Ramos (cell line): Measurements from ENCODE around the gene PTMS.

Experiments used
- in situ Hi-C: fragments of 300-500 bp; cut with MboI; formaldehyde crosslinking; loops from one replicate; pipeline ENCODE4 v1.14.3; 2022; ENCODE audit warnings: low sequenced_read_pairs; ENCODE audit not compliant: unreplicated experiment

The PTMS gene

DNA sequence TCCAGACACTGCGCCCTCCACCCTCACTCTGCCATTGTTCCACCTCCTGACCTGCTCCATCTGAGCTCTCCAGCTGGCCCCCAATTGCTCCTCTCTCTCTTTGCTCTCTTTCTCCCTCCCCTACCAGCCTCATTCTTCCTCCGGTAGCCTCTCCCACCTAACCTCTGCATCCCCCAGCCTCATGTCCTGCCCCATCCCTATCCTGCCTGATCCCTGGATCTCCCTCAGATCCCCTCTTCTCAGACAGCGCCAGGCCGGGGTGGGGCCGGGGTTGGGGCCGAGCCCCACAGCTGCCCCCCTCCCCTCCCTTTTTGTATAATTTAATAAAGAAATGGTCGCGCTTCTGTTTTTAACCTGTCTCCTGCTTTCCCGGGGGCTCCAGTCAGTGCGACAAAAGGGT, 4.4 kb downstream of the PTMS start:
- in situ Hi-C loops: no loop called here

DNA sequence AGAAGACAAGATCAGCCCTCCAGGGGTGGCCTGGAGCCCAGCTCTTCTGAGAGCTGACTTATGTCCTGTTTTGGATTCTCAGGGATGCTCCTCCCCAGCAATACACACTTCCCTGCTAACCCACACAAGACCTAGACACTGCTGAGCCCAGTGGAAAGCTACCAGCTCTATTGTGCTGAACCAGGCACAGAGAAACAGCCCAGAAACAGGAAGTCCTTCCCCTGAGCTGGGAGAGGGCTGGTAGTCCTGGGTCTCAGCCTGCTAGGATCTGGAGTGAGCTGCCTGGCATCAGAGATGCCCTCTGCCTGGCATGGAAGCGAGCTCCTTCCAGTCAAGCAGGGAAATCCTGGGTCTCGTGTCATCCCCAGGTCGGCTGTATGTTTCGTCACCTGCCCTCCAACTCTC, 4.9 kb downstream of the PTMS start:
- in situ Hi-C loops: no loop called here

DNA sequence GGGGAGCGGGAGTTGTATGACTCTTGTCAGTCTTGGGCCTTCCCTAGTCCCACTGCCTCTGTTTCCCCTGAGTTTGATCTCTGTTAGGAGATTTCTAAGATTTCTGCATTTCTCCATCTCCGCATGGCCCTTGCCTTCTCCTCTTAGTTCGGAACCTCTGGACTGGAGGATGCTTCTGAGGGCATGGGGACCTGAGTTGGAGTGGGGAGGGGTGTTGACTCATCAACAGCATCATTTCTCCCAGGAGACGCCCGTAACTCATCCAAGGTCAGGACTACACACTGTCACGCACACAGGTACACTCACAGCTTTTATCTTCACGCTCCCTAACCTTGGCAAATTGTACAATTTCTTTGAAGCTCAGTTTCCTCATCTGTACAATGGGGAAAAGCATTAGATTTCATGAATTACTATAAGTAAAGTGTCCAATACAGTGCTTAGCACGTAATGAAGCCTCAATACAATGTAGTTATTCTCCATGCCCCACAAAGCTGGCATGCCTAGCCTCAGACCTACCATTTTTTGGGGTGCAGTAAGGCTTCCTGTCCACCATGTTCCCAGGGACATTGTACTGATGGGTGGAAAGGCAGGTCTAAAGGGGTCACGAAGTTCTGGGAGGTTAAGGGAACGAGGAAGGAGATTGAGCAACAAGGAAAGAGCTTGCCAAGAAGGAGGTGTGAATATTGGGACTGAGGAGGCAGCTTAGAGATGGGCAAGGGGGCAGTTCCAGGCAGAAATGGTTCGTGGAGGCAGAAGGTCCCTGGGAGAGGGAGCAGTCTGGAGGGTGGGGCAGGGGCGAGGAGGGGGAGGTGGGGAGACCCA, 5.6 kb downstream of the PTMS start:
- in situ Hi-C loops: no loop called here

DNA sequence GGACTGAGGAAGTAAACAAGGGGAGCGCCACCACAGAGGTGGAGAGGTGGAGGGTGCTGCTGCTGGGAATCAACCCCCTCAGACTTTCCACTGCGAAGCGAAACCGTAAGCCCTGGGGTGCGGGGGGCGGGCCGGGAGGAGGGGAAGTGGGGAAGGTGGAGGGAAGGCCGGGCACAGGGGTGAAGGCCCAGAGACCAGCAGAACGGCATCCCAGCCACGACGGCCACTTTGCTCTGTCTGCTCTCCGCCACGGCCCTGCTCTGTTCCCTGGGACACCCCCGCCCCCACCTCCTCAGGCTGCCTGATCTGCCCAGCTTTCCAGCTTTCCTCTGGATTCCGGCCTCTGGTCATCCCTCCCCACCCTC, 6.2 kb downstream of the PTMS start, which contains the start of gene LAG3:
Gene LAG3, plus strand, starts transcription at position 190 of the 365 bp plus-strand sequence. CDS start 333 bp downstream, outside the sequence.
- in situ Hi-C loops: no loop called here

DNA sequence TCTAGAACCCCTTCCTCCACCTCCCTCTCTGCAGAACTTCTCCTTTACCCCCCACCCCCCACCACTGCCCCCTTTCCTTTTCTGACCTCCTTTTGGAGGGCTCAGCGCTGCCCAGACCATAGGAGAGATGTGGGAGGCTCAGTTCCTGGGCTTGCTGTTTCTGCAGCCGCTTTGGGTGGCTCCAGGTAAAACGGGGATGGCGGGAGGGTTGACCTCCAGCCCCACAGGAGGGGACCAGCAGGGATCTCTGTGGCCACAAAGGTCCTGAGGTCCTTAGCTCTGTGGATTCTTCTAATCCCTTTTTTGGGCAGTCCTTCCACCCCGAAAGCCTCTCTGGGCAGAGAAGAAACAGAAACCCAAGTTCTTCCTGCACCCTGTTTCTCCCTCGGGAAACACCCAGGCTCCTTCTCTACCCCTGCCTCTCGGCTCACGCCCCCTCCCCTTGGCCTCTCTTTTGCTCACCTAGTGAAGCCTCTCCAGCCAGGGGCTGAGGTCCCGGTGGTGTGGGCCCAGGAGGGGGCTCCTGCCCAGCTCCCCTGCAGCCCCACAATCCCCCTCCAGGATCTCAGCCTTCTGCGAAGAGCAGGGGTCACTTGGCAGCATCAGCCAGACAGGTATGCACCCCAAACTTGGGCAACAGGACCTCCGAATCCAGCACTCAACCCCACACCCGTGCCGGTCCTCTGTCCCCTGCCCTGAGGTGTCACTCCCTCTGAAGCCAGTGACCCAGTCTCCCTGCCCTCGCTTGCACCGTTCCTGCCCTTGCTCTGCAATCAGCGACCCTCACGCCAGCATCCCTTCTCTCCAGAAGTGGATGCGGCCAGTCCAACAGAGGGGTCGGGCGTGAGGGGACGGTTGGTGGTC, 6.8 kb downstream of the PTMS start:
- in situ Hi-C loops: no loop called here

DNA sequence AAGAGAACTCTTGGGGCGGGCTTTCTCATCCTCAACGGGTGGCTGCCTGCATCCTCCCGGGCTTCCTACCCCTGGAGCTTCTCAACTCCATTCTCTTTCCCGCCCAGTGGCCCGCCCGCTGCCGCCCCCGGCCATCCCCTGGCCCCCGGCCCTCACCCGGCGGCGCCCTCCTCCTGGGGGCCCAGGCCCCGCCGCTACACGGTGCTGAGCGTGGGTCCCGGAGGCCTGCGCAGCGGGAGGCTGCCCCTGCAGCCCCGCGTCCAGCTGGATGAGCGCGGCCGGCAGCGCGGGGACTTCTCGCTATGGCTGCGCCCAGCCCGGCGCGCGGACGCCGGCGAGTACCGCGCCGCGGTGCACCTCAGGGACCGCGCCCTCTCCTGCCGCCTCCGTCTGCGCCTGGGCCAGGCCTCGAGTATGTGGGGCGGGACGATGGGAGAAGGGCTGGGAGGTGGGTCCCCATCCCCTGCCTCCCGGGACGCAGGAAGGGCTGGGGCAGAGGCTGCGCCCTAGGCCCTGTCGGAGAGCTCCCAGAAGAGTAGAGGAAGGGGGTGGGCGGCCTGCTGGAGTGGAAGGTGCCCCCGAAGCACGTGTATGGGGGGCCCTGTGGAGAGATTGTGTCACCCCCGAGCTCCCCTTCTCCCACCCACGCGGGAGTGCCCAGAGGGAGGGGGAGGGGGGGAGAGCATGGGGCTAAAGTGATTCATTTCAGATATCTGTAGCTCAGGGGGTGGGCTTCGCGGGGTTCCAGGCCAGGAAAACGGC, 7.6 kb downstream of the PTMS start:
- in situ Hi-C loops: no loop called here

DNA sequence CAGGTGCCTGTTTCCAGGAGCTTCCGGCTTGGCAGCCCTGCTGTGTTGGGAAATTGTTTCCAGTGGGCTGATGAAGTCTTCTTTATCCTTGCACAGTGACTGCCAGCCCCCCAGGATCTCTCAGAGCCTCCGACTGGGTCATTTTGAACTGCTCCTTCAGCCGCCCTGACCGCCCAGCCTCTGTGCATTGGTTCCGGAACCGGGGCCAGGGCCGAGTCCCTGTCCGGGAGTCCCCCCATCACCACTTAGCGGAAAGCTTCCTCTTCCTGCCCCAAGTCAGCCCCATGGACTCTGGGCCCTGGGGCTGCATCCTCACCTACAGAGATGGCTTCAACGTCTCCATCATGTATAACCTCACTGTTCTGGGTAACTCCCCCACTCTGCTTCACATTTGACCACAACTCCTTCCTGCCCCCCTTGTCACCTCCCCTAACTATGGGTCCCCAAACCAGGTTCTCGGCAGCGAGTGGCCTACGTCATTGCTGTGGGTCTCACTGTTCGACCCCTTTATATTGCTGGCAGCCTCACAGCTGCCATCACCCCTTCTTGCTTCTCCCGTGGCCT, 8.4 kb downstream of the PTMS start:
- in situ Hi-C loops: no loop called here

DNA sequence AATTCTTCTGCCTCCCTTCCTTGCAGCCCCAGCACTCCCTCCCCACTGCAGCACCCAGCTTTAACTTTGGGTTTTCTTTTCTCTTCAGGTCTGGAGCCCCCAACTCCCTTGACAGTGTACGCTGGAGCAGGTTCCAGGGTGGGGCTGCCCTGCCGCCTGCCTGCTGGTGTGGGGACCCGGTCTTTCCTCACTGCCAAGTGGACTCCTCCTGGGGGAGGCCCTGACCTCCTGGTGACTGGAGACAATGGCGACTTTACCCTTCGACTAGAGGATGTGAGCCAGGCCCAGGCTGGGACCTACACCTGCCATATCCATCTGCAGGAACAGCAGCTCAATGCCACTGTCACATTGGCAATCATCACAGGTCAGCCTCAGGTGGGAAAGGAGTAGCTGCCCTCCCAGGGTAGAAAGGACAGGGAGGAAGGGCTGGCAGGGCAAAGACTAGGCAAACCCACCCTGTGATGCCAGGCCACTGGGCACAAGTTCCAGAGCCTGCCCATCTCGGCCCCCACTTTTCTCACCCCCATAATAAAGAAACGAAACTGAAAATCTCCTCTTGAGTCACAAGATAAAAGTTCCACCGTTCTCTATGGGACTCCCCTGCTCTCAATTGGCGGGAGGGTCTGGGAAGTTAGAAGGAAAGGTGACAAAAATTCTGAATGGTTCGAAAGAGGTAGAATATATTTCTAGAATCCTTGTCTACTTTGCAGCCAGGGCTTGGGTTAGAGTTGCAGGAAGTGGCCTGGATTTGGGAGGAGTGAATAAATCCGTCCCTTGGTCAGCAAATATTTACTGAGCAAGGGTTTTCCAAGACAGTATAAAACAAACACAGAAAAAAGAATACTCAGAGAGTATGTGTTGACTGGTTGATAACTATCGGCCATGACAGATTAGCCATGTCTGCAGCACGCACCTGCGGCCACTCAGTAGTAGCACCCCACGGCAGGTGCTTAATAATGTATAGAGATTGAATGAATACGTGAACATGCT, 9.3 kb downstream of the PTMS start:
- in situ Hi-C loops: no loop called here

DNA sequence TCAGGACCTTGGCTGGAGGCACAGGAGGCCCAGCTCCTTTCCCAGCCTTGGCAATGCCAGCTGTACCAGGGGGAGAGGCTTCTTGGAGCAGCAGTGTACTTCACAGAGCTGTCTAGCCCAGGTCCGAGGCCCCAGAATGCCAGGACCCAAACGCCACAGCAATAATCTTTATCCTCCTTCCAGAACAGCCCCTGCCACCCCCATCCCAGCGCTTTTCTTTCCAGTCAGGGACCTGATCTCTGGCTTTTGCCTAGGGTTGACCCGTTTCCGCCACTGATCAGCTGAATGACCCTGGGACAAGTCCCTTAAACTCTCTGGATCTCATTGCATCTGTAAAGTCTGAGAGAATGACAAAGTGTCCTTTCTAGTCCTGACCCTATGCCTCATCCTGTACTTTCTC, 11.2 kb downstream of the PTMS start:
- in situ Hi-C loops: no loop called here

DNA sequence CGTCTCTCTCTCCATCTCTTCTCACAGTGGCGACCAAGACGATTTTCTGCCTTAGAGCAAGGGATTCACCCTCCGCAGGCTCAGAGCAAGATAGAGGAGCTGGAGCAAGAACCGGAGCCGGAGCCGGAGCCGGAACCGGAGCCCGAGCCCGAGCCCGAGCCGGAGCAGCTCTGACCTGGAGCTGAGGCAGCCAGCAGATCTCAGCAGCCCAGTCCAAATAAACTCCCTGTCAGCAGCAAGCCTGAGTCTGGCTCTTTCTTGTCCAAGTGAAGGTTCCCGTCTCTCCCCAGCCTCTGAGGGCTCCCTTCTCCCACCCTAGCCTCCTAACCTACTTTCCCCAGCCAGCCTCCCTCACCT, 12.0 kb downstream of the PTMS start:
- in situ Hi-C loops: no loop called here

DNA sequence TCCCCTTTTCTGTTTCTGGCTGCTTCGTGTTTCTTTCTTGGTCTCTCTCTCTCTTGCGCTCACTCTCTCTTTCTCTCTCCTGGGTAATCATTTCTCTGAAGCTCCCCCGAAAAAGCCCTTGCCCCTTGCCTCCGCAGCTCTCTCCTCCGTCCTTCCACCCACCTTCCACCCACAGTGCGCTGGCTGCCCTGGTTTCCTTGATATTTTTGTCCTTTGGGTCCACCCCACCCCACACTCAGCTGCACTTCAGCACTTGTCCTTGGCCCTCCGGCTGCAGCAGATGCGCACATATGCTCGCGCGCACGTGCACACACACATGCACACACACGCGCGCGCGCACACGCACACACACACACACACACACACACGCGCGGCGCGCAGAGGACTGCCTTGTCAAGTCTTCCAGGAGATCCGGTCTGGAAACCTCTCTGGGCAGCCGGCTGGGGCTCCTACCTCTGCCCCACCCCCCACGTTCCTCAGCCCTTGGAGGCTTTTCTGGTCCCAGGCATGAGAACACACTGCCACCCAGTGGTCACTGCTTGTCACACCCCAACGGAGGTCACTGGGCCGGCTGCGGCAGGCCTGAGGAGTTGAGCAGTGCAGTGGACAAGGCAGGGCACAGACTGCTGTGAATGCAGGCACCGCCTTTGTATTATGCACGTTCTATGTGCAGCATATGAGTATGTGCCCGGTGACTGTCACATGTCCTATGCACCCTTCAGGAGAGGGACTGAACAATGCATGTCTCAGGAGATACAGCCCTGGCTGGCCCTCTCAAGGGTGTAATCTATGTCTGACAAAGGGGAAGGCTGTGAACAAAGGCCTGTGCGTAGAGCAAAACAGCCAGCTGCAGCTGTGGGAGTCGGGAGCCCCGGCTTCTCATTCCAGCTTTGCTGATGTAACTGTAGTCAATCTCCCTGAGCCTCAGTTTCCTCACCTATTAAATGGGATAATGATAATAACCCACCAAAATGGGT, 12.7 kb downstream of the PTMS start:
- in situ Hi-C loops: no loop called here

DNA sequence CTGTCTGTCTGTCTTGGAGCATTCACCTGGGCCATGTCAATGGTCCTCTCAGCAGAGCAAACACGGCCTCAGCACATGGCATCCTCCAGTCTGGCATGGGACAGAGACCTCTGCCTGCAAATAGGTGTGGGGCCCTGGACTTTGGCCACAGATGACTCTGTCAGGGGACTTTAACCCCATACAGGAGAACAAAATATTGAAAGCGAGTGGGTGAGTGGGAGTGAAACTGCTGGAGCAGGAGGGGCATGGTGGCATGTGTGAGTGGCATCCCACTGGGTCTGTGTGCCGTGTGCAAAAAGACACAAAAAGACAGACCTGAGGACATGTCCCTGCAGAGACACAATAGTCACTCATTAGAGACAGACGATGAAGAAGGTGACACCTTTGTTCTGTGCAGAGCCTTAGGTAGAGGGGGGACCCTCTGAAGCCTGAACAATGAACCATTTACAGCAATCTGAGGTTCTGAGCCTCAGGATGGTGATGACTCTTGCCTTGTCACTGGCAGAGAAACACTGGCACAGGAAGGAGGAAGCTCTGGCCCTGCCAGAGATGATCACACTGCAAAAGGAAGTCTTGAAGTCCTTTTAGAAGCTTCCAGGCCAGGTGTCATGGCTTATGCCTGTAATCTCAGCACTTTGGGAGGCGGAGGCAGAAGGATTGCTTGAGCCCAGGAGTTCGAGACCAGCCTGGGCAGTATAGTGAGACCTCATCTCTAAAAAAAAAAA, 13.7 kb downstream of the PTMS start:
- in situ Hi-C loops: no loop called here

DNA sequence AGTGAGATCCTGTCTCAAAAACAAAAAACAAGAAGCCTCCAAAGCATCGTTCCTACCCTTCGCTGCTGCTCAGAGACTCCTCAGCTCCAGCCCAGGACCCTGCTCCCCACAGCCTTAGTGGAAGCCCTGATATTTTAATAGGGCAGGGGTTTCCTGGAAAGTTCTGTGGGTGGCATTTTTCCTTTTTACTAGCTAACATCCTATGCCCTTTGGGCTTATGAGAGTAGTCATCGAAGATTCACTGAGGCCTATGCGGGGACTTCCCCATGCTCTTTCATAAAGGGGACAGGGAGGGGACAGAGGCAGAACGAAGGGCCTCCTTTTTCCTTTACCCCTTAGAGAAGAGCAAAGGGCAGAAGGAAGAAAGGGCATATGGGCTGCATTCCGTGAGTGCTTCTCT, 14.4 kb downstream of the PTMS start:
- in situ Hi-C loops: no loop called here

DNA sequence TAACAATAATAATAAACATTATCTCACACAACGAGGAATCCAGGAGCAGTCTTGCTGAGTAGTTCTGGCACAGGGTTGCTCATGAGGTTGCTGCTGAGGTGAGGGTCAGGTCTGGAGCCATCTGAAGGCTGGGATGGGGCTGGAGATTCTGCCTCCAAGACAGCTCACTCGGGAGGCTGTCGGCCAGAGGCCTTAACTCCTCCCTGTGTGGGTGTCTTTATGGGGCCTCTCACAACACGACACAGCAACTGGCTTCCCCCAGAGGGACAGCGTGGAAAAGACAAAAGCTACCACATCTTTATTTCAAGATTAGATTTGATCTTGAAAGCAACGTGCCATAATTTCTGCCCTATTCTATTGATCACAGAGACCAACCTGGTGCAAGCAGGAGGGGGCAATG, 16.0 kb downstream of the PTMS start:
- in situ Hi-C loops: no loop called here

DNA sequence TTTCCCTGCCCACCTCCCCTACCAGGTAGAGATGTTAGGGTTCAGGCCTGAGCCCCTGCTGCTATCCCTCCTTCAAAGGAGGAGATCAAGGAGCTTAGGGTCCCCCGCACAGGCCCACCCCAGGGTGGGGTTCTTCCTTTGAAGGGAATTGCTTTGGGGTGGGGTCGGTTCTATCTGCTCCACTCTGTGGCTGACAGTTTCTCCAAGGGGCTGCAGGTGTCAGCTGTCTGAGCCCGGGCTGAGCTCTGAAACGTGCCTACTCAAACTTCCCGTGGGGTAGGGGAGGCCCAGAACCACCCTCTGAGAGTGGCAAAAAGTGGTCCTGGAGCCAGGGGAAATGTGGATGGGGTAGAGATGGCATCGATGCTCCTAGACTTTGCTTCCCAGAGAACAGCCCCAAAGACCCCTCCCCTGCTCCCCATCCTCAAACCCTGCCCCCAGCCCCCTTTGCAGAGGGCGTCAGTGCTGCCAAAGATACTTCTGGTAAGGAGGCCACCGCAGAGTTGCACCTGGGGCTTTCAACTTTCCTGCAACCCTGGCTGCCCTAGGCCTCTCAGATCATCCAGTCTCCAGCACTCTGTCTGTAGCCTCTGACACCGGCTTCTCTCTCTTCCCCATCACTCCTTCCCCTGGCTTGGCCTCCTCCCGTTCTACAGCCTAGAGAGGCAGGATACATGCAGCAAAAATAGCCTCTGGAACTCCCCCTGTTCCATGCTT, 16.8 kb downstream of the PTMS start:
- in situ Hi-C loops: no loop called here

DNA sequence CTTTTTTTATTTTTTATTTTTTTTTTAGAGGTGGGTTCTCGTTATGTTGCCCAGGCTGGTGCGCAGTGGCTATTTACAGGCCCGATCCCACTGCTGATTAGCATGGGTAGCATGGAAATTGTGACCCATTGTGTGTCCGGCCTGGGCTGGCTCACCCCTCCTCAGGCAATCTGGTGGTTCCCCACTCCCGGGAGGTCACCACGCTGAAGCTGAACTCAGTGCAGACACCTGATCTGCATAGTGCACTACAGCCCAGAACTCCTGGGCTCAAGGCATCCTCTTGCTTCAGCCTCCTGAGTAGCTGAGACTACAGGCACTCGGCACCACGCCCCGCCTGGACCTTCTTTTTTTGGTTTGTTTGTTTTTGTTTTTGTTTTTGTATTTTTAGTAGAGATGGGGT, 17.7 kb downstream of the PTMS start:
- in situ Hi-C loops: no loop called here

DNA sequence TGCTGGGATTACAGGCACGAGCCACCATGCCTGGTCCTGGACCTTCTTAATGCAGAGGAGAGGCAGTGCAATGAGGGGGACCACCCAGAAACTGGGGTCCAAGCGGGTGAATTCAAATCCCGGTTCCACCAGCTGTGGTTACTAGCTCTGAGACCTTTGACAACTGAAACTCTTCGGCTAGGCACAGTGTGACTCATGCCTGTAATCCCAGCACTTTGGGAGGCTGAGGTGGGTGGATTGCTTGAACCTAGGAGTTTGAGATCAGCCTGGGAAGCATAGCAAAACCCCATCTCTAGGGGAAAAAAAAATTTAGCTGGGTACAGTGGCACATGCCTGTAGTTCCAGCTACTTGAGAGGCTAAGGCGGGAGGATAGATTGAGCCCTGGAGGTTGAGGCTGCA, 18.1 kb downstream of the PTMS start:
- in situ Hi-C loops: no loop called here
